GM20000 (cell line): ENCODE data around the gene RENBP.

Experiments
- DNase-seq: peaks from one replicate; pipeline ENCODE4 v3.0.0; 2012; ENCODE audit warnings: low spot score
- CTCF ChIP-seq: IDR thresholded peaks from 2 replicates; pipeline ENCODE4 v1.5.1; 2012; ENCODE audit warnings: mild to moderate bottlenecking, control low read depth; ENCODE audit errors: extremely low read depth, missing control alignments

RENBP gene

GRCh38 chrX:153947009-153947769 lies 2.7 kb upstream of the RENBP start:
- DNase-seq = peak; percentile 85
- peak; percentile 55 for TF ChIP-seq CTCF

- TF ChIP-seq CTCF = no peak
- DNase-seq = no peak
Observed at GRCh38 chrX:153945956-153946943, 1.8 kb upstream of the RENBP start.

- no peak for TF ChIP-seq CTCF
- no peak for DNase-seq
Observed at GRCh38 chrX:153944800-153945150, 332 bp upstream of the RENBP start.

GRCh38 chrX:153941336-153942252 lies 2.8 kb downstream of the RENBP start:
- no peak for TF ChIP-seq CTCF
- DNase-seq = no peak

- TF ChIP-seq CTCF = no peak
- DNase-seq = no peak
Observed at GRCh38 chrX:153939573-153939972, 4.9 kb downstream of the RENBP start.

GRCh38 chrX:153938226-153938786 lies 6.1 kb downstream of the RENBP start:
- no peak for DNase-seq
- TF ChIP-seq CTCF = no peak
